HG02938 (cell line): ENCODE measurements around the gene CARD10.

Experiments used
- ATAC-seq: cut with Tn5 transposase; IDR thresholded peaks from one replicate; pipeline ENCODE4 v1.9.1; 2021; ENCODE audit warnings: mild to moderate bottlenecking, moderate library complexity; ENCODE audit not compliant: unreplicated experiment

Gene CARD10

DNA sequence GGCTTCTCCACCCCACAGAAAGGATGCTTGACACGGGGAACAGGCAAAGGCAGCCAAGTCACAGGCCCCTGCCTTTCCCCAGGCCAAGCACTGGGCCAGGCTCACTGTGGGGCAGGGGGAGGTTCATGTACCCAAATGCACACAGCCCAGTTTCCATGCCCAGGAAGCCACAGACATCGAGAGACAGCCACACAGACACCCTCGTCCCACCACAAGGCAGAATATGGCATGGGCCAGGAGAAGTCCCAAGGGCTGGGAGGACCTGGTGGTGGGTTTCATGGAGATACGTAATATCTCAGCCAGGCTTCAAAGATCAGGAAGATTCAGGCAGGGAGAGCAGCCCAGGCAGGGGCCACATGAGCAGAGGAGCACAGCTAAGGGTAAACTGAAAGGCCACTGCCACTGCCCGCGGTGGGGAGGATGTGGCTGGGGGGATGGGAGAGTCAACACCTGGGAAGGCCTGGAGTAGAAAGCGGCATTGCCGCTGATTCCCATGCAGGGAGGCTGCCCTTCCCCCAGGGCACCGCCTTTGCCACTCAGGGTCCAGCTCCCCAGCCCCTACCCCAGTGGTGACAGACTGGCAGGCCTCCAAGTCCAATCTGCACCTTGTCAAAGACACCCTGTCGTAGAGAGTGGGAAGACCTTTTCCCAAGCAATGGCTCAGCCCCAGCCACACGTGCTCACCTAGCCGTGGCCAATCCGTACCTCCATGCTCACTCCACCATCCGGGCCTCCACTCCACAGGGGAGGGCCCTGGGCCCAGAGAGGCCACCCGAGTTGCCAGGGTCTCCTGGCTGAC is 30.7 kb downstream of the CARD10 start:
- ATAC-seq, result no peak

GRCh38 chr22:37487571-37487970 is 31.6 kb downstream of the CARD10 start:
- ATAC-seq, result no peak

DNA sequence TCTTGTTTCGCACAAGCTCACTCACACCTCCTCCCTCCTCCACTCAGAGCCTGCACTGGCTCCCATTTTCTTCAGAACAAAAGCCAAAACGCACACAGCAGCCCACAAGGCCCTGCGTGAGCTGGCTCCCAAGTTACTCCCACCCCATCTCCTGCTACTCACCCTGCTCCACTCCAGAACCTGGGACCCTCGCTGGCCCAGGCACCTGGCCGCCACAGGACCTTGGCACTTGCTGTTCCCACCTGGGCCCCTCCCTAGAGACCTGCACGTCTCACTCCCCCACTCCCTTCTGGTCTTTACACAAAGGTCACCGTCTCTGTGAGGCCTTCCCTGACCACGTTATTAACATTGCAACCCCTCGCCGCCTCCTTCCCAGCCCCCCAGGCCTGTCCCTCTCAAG is 32.1 kb downstream of the CARD10 start:
- ATAC-seq, result no peak

DNA sequence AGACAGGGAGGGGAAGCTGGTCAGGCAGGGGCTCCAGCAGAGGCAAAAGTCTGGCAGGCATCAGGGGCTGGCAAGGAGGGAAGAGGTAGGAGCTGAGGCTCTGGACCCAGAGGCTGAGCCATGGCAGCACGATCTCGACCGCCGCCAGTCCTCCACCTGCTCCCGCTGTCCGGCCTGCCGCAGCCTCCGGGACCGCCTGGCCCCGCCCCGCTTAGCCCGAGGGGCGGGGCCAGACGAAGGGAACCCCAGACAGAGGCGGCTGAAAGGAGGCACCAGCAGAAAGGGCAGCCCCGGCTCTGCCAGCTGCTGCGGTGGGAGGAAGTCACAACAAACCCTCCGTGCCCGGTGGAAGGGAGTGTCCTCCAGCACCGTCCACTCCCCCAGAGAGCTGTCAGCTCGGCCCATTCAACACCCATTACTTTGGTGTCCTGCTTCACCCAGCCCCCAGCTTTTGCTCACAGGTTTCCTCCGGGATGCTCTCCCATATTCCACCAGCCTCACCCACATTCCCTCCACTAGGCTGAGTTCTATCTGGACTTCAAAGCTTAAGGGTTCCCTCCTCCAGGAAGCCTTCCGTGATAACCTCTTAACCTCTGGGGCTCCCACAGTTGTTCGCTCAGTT is 32.9 kb downstream of the CARD10 start, which contains the start of gene MFNG:
TSS of gene MFNG (minus strand) at position 161 of the 622 bp plus-strand sequence. CDS start 207 bp downstream, outside the sequence.
- peak; percentile 48 for ATAC-seq

- peak; percentile 25 for ATAC-seq
Observed at GRCh38 chr22:37485395-37486223, 33.6 kb downstream of the CARD10 start.

GRCh38 chr22:37484480-37485394 is 34.5 kb downstream of the CARD10 start:
- ATAC-seq, result no peak

GRCh38 chr22:37483050-37483449 is 36.2 kb downstream of the CARD10 start:
- ATAC-seq, result no peak

DNA sequence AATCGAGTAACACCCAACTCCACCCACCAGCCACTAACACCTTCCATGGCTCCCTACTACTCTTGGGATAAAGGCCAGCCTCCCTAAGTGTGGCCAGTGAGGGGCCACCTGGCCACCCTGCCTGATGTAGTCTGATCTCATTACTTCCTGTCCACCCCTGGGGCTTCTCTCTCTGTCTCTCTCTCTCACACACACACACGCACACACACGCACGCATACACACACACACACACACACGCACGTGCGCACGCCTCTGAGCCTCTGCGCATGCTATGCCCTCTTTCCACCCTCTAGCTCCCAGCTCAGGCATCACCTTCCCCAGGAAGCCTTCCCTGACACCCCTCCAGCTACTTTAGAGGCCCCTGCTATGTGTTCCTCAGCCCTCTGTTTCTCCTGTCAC is 37.0 kb downstream of the CARD10 start:
- no peak for ATAC-seq

DNA sequence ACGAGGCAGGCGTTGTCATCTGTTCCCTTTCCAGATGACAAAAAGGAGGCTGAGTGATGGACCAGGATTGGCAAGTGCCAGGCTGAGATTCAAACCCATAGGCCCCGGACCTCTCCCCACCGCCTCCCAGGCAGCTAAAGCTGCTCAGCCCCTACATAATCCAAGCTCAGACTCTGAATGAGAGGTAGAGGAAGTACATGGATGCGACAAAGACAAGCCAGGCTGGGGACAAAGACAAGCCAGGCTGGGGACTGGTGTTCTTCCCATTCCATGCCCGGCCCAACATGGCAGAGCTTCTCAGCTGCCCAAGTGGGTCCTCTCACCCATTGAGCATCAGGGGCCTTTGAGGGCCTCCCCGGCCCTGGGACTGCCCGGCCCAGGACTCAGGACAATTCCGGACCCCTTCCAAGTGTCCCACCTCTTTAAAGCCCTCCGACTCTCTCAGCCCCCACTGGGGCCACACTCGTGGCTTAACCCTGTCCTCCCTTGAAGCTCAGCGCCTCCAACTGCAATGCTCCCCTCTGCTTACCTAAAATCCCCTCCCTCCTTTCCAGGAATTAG is 37.8 kb downstream of the CARD10 start:
- no peak for ATAC-seq

GRCh38 chr22:37480387-37481346 is 38.5 kb downstream of the CARD10 start:
- ATAC-seq, result no peak

GRCh38 chr22:37479196-37479595 is 40.0 kb downstream of the CARD10 start:
- ATAC-seq, result no peak

- no peak for ATAC-seq
Observed at GRCh38 chr22:37476389-37477329, 42.6 kb downstream of the CARD10 start.

GRCh38 chr22:37474447-37475090 is 44.6 kb downstream of the CARD10 start:
- no peak for ATAC-seq

GRCh38 chr22:37473437-37473946 is 45.7 kb downstream of the CARD10 start:
- ATAC-seq, result no peak

DNA sequence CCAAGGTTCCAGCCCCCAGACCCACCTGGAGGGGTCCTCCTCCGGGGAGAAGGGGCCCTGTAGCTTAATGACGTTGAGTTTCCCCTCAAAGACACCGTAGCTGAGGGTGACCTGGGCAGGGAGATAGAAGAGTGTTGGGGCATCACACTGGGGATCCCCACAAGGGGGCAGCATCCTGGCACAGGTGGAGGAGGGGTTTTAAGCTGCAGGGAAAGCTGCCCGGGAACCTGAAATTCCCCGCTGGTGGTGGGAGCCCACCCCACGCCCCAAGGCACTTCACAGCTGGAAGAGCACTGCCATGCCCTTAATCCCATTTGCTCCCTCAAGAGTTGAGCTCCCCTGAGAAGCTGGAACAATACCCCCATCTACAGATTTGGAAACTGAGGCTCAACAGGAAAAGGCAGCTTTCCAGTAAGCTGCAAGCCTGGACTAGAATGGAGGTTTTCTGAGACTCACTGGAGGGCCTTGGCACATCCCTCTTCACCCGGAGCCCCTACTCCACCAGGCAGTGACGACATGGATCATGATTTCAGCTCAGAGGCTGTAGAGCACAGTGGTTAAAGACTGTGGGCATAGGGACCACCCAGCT is 46.7 kb downstream of the CARD10 start:
- ATAC-seq, result no peak

- no peak for ATAC-seq
Observed at GRCh38 chr22:37471727-37472417, 47.3 kb downstream of the CARD10 start.
